ENCODE data around the gene SLC30A7.

DNA sequence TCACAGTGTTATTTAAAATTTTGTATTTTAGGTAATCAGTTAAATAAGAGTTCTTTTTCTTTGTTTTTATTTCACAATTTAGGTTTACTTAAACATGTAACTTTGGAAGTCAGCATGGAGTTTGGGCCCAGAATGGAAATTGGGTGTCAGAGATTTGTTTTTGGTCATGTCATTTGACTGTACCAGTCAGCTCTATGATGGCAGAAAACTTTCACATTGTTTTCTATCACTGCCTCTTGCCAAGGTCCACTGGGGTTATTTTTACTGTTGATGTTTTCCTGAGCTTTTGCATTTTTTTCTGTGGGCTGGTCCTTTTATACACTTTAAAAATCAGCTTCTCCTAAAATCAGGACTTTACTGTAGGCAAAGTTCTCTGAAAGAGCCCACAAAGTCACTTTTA lies 54.4 kb downstream of the SLC30A7 start:
- TF ChIP-seq POLR2A (IDR thresholded peaks at IDR 0.05) (no peak), POLR2AphosphoS5 (IDR thresholded peaks at IDR 0.05) (no peak), EP300 (IDR thresholded peaks at IDR 0.05) (no peak)
- TF ChIP-seq, protein P1, sequence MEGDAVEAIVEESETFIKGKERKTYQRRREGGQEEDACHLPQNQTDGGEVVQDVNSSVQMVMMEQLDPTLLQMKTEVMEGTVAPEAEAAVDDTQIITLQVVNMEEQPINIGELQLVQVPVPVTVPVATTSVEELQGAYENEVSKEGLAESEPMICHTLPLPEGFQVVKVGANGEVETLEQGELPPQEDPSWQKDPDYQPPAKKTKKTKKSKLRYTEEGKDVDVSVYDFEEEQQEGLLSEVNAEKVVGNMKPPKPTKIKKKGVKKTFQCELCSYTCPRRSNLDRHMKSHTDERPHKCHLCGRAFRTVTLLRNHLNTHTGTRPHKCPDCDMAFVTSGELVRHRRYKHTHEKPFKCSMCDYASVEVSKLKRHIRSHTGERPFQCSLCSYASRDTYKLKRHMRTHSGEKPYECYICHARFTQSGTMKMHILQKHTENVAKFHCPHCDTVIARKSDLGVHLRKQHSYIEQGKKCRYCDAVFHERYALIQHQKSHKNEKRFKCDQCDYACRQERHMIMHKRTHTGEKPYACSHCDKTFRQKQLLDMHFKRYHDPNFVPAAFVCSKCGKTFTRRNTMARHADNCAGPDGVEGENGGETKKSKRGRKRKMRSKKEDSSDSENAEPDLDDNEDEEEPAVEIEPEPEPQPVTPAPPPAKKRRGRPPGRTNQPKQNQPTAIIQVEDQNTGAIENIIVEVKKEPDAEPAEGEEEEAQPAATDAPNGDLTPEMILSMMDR (IDR thresholded peaks at IDR 0.05), result no peak
